Epithelial cell of prostate (primary cell): ENCODE results near the gene CACNA2D1.

Source experiments
- DNase-seq: peaks from one replicate; pipeline ENCODE4 v3.0.0-alpha.2; 2011; ENCODE audit warnings: low read depth, low spot score
- H3K27ac ChIP-seq: fragments of 450-650 bp; 2 replicates; pipeline ENCODE4 v1.5.1; 2017; ENCODE audit warnings: mild to moderate bottlenecking

Gene CACNA2D1

DNA sequence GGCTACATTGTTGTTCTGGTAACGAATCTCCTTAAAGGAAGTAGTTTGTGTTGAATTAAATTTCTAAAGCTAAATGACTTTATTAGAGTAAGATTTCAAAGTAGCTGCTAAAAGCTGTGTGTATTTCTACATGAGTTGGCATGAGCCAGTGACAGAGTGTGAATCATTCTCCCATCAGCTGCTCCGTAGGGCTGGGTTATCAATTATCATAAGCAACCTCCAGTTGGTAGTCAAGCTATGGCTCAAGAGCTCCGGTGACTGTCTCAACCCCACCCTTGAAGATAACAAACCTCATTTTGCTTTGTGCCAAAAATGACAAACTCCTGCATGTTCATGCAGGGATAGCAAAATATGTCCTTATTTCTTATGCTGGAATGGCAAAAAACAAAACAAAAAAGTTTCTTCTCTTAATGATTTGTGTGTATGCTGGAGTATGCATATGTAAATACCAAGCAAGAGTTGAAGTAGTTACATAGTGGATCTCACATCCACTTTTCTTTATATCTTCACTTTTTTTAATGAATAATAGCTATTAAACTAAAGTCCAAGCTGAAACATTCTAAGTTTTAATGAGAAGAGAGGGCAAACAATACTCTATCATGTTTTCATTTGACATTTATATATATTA, 249.4 kb downstream of the CACNA2D1 start:
- no peak overlapping the region for H3K27ac ChIP-seq
- DNase-seq = peak; percentile 20

GRCh38 chr7:82188636-82189035, 254.9 kb downstream of the CACNA2D1 start:
- no peak overlapping the region for H3K27ac ChIP-seq
- no peak for DNase-seq

DNA sequence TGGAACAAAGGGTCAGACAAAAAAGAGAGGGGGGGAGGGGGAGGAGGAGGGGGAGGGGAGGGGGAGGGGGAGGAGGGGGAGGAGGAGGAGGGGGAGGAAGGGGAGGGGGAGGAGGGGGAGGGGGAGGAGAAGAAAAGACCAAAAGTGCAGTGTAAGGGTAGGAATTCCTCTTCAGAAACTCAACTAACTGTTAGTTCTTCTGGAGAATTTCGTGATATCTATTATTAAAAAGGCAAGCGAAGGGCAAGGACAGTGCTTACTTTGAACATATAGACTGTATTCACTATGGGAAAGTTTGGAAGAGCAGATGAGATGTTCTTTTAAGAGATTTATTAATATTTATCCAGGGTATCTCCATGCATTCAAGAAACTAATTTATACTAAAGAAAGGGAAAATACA, 258.1 kb downstream of the CACNA2D1 start:
- no peak overlapping the region for H3K27ac ChIP-seq
- no peak for DNase-seq

DNA sequence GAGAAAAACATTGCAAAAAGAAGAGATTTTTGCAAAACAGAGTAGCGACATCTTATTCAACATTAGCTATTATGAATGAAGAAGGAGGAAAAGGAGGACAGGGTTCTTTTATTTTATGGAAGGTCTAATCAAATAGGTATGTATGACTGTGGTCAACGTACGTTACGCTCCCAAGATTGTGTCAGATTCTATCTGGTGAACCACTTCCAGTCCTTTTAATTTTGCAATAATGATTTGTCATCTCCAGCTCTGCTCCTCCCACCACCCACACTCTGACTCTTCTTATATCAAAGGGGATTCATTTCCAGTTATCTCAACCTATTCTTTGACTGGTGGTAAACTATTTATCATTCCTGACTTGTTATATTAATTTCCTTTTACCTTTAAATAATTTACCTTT, 259.9 kb downstream of the CACNA2D1 start:
- DNase-seq = peak; percentile 72
- no peak overlapping the region for H3K27ac ChIP-seq

- H3K27ac ChIP-seq = no peak overlapping the region
- no peak for DNase-seq
Measured at GRCh38 chr7:82179311-82179710, 264.3 kb downstream of the CACNA2D1 start.

DNA sequence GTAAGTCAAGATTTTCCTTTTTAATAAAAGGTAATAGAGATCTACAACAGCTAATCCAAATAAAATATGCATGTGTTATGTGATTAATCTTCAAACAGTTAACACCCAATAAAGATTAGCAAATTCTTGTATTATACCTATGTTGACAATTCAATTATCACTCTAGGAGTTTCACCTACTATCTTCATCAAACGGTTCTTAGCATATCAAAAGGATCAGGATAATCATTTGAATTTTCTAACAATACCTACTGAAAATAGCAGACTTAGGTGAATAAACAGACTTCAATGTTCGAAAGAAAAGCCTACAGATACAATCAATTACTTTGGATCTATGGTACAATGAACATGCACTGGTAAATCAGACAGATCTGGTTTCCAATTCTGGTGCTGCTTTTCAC, 268.3 kb downstream of the CACNA2D1 start:
- DNase-seq = no peak
- no peak overlapping the region for H3K27ac ChIP-seq

- no peak overlapping the region for H3K27ac ChIP-seq
- DNase-seq = no peak
Measured at GRCh38 chr7:82173400-82174021, 270.1 kb downstream of the CACNA2D1 start.

DNA sequence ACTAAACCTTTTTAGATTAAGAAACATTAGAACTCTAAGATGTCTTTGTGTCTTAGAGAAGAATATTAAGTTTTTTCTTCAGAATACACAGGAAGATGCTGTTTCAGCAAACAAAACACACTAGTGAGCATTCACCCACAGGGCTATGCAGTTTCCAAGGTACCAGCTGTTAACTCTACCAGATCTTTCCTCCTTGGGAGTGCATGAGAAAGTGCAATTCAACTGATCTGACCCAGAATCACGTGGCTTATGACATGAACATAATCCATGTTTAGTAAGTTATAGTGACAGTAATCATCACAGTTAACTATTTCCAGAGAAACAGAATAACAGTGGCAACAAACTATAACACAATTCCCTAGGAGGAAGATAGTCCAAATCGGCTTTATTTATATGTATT, 270.7 kb downstream of the CACNA2D1 start:
- no peak overlapping the region for H3K27ac ChIP-seq
- no peak for DNase-seq

DNA sequence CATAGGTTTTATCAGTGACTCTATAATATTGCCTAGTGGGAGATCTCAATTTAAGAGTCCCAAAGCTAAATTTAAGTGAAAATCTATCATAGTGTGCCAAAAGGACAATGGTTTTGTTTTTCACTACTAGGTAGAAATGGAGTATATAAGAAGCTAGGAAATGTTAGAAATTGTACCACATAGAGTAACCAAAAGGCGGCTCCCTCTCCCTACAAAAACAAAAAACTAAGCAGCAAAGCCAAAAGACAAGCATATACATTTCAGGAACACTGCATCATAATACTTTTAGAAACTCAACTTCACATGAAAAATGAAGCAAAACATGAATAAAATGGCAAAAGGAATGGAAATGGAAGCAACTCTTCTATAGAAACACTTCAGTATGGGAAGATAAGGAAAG, 271.6 kb downstream of the CACNA2D1 start:
- DNase-seq = no peak
- H3K27ac ChIP-seq = no peak overlapping the region

DNA sequence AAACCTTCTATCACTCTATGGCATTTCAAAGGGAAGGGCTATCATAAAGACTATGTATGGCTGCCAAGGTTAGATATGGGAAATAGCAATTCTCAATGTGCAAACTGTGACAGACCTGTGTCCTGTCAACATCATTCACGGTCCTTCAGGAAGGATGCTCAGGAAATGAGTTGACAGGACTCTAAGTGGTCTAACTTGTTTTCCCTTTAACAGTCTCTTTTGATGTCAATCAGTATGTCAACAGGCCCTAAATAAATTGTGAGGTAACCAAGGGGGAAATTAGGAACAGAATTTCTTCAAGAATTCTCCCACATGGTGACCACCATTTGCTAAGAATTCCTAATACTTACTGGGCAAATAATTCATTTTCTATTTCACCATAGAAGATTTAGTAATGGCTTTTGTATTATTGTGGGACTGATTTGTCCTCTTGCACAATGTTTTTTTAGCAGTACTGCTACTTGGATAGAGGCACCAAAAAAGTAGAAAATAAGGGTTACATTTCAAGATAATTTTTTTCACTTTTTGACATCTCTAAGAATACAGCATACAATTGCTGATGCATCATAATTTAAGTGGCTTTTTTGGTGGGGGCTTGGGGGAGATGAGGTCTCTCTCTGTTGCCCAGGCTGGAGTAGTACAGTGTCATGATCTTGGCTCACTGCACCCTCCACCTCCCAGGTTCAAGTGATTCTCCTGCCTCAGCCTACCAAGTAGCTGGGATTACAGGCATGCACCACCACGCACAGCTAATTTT, 275.8 kb downstream of the CACNA2D1 start:
- no peak overlapping the region for H3K27ac ChIP-seq
- no peak for DNase-seq

GRCh38 chr7:82166260-82167015, 277.1 kb downstream of the CACNA2D1 start:
- no peak for DNase-seq
- H3K27ac ChIP-seq = no peak overlapping the region

DNA sequence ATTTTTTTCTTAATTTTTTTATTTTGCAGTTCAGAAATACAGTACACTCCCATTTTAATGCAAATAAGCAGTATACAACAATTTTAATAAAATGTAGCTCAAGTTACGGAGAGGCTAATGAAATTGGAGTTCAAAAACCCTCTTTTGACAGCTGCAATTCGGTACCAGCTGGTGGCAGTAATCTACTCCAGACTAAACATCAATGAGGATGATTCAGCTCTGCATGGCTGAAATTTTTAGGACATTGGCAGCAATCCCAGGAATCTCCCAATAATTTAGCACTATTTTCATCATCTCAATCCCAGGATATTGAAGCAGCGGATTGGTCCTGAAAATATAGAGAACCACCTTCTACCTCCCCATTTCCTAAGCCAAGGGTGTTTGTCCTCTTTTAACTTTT, 278.8 kb downstream of the CACNA2D1 start:
- no peak overlapping the region for H3K27ac ChIP-seq
- DNase-seq = no peak

DNA sequence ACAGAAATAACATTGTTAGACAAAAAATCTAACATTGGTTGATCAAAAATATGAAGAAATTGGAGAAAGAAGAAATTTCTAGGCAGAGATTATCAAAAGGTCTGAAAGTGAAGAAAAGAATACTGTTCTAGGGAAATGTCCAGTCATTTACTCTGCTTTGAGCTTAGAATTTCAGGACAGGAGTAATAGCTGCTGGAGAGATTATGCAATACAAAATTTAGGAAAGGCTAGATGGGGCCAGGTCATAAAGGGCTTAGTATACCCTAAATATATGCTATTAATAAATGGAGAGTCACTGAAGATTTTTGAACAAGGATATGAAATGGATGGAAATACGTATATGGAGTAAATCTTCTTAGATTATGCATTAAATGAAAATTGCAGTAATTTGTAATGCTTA, 279.2 kb downstream of the CACNA2D1 start:
- no peak overlapping the region for H3K27ac ChIP-seq

DNA sequence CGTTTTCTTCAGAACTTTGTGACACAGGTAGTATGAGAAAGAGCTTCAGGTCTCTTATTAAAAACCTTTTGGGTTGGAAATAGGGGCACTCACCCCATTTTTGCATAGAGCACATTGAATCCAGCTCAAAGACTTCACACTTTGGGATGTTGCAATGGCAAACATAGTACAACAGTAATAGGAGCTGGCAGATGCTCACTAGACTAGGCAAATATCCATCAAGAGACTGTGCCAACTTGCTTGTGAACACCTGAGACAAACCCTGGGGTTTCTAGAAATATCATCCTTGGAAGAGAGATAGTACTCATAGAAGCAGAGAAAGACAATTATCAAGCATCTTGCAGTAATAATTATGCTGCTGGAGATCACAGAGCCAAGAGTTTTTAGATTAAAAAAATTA, 280.0 kb downstream of the CACNA2D1 start:
- no peak for DNase-seq
- H3K27ac ChIP-seq = no peak overlapping the region

More for the DNA sequence above, 279.2 kb downstream of the CACNA2D1 start:
- DNase-seq = no peak

GRCh38 chr7:82162289-82162688, 281.3 kb downstream of the CACNA2D1 start:
- no peak for DNase-seq
- H3K27ac ChIP-seq = no peak overlapping the region

GRCh38 chr7:82158327-82158726, 285.2 kb downstream of the CACNA2D1 start:
- DNase-seq = no peak
- H3K27ac ChIP-seq = no peak overlapping the region

- H3K27ac ChIP-seq = no peak overlapping the region
- DNase-seq = no peak
Measured at GRCh38 chr7:82156893-82157292, 286.7 kb downstream of the CACNA2D1 start.

DNA sequence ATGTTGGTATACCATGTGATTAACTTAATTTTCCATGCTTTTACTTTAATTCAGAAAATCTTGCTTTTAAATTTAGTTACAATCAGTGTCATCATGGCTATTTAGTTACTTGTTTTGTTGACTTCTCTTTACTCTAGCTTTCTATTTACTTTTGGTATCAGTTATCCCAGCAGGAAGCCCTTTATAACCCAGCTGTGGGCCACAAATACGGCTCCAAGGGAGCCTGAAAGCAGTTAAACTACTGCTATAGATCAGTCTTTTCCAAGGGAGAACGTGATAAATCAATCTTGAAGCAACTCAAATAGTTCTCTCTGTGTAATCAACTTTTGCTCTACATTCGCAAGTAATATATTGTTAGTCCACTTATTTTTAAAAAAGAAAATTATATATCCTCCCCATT, 287.4 kb downstream of the CACNA2D1 start:
- DNase-seq = no peak

DNA sequence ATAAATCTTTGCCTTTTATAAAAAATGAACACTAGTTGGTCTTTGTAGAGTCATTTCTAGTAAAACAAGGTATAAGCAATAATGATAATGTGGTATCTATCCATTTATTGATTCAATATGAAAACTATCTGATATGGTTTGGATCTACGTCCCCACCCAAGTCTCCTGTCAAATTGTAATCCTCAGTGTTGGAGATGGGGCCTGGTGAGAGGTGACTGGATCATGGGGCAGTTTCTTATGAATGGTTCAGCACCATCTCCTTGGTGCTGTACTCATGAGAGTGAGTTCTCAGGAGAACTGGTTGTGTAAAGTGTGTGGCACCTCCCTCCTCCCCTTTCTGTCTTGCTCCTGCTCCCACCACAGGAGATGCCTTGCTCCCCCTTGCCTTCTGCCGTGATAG, 288.8 kb downstream of the CACNA2D1 start:
- H3K27ac ChIP-seq = no peak overlapping the region
- no peak for DNase-seq

More for the DNA sequence above, 287.4 kb downstream of the CACNA2D1 start:
- no peak overlapping the region for H3K27ac ChIP-seq

DNA sequence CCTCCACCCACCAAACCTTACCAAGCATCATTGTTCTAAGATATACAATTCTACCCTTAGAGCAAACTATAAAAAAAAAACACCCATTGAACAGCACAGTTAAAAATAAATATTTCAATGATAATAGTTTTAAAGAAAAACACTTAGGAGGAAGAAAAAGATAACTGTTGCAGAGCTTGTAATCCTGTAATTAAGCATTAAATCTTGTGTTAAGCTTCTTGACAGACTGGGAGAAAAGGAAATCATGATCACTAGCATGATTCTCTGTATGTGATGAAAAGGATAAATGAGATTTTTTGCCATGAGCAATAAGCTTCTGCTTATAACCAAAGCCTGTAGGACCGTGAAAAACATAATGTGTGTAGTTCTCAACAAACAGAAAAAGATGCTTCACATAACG, 289.8 kb downstream of the CACNA2D1 start:
- no peak overlapping the region for H3K27ac ChIP-seq
- no peak for DNase-seq

- no peak overlapping the region for H3K27ac ChIP-seq
- DNase-seq = no peak
Measured at GRCh38 chr7:82152858-82153257, 290.7 kb downstream of the CACNA2D1 start.
